Ectodermal cell (in vitro differentiated cells): ENCODE data around the gene ETNPPL.

ENCODE experiments used
- H3K27ac ChIP-seq: 2 replicates; pipeline ENCODE4 v1.7.0; 2013; ENCODE audit warnings: mild to moderate bottlenecking, low read depth, low read length; ENCODE audit not compliant: insufficient read depth, poor library complexity, severe bottlenecking
- H3K27me3 ChIP-seq: 2 replicates; pipeline ENCODE4 v1.7.0; 2013; ENCODE audit warnings: mild to moderate bottlenecking, low read length; ENCODE audit not compliant: insufficient read depth, control insufficient read depth, poor library complexity, severe bottlenecking
- H3K36me3 ChIP-seq: one replicate; pipeline ENCODE4 v1.7.0; 2013; ENCODE audit warnings: low read length; ENCODE audit not compliant: control insufficient read depth, insufficient read depth
- H3K4me1 ChIP-seq: one replicate; pipeline ENCODE4 v1.7.0; 2013; ENCODE audit warnings: low read length; ENCODE audit not compliant: control insufficient read depth, insufficient read depth
- H3K4me3 ChIP-seq: 2 replicates; pipeline ENCODE4 v1.7.0; 2013; ENCODE audit warnings: low read depth, low read length, control low read depth; ENCODE audit not compliant: insufficient read depth
- H3K9me3 ChIP-seq: 2 replicates; pipeline ENCODE4 v1.7.0; 2013; ENCODE audit warnings: mild to moderate bottlenecking, low read length, moderate library complexity; ENCODE audit not compliant: control insufficient read depth
- WGBS, 2 experiments: methylation state at CpG; one replicate each; pipeline ENCODE4 v1.1.7; 2013; ENCODE audit warnings: missing lambda C conversion rate in 2 of 2; 5-methylcytosine and 5-hydroxymethylcytosine counted together

ETNPPL gene

GRCh38 chr4:108787724-108788123, 24.9 kb upstream of the ETNPPL start:
- H3K4me1 ChIP-seq = no peaks in the 10 kb centered on the region
- no peaks in the 10 kb centered on the region for H3K9me3 ChIP-seq
- H3K27me3 ChIP-seq = no peaks in the 10 kb centered on the region
- H3K27ac ChIP-seq = no peak overlapping the region
- 95% methylated on average over 16 of the region's 16 CpGs for WGBS, 2 experiments
- no peaks in the 10 kb centered on the region for H3K36me3 ChIP-seq
- H3K4me3 ChIP-seq = no peak overlapping the region

DNA sequence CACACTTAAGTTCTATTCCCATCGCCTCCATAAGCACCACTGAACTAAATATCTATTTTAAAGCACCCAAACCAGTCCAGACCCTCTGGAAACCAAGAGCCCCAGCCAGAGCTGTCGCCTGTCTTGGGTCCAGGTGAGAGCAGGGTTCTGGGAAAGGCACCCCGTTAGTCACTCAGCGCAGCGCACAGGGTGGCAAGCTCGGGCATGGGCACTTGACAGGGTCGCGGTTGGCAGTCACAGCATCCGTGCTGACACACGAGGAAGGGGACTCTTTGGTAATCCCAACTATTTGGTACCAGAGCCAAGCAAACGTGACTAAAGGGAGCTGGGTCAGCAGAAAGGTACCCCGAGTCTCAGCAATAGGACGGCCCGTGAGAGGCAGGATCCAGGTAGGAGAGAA, 24.3 kb upstream of the ETNPPL start:
- WGBS, 2 experiments = 90% methylated on average over 14 of the region's 14 CpGs
- Histone ChIP-seq H3K4me3 (no peak overlapping the region), H3K9me3 (no peaks in the 10 kb centered on the region), H3K27ac (no peak overlapping the region), H3K36me3 (no peaks in the 10 kb centered on the region), H3K27me3 (no peaks in the 10 kb centered on the region), H3K4me1 (no peaks in the 10 kb centered on the region)

DNA sequence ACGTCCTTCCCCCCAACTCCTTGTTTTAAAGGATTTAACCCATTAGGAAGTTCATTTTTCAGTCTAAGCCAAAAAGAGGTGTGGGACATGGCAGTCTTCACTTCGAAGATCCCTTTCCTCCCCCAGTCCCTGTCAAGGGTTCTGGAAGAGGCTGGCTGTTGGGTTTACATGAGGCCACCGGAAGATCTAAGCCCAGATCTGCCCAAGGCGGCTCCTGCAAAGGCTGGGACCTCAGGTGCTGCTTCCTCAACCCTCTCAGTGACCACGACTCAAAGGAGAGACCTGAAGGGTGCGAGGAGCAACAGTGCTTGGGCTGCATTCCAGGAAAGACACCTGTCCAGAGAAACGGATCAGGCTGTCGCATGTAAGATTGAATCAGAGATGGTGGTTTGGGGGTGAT, 23.5 kb upstream of the ETNPPL start:
- Histone ChIP-seq H3K27me3 (no peaks in the 10 kb centered on the region), H3K9me3 (no peaks in the 10 kb centered on the region), H3K36me3 (no peaks in the 10 kb centered on the region), H3K27ac (no peak overlapping the region), H3K4me1 (no peaks in the 10 kb centered on the region), H3K4me3 (no peak overlapping the region)
- WGBS, 2 experiments = 93 to 95% methylated on average over 8 of the region's 8 CpGs

DNA sequence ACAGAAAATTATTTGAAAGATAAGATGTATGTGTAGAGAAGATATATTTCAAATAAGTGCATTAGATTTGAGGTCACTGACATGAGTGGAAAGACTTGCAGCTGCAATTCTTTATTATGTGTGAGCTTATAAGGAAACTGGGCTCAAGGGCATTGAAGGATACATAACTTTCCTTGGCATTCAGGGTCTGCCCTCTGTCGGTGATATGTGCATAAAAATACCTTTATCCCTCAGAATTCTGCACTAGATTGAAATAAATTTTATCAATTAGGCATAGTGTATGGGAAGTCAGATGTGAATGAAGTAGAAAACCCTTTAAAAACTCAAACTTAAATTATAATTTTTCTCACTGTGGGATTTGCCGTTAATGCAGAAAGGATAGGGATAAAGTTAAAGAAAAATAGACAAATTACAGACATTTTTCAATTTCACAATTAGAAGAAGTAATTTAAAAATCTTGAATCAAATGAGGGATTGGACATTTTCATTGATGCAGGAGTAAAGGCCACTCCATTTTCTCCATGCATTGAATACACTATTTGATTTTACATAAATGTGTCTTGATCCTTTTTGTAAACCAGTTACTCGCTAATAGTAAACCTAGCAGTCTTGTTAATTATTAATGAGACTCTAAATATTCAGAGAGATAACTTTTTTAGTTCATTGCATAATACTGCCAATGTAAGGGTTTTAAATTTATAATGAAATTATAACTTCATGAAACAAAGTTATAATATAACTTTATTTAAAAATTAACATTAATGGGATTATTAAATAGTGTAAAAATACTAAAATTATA, 21.0 kb upstream of the ETNPPL start:
- Histone ChIP-seq H3K4me1 (no peaks in the 10 kb centered on the region), H3K9me3 (no peaks in the 10 kb centered on the region), H3K27ac (no peak overlapping the region), H3K4me3 (no peak overlapping the region), H3K36me3 (no peaks in the 10 kb centered on the region), H3K27me3 (no peaks in the 10 kb centered on the region)
- 50% methylated on average over 1 of the region's 3 CpGs; no CpG with 5 or more reads in 1 of the 2 experiments for WGBS, 2 experiments

- H3K4me1 ChIP-seq = no peaks in the 10 kb centered on the region
- no peak overlapping the region for H3K4me3 ChIP-seq
- H3K27ac ChIP-seq = no peak overlapping the region
- H3K9me3 ChIP-seq = no peaks in the 10 kb centered on the region
- no peaks in the 10 kb centered on the region for H3K36me3 ChIP-seq
- no peaks in the 10 kb centered on the region for H3K27me3 ChIP-seq
These were observed 17.1 kb upstream of the ETNPPL start for GRCh38 chr4:108779958-108780357.

GRCh38 chr4:108777388-108777787, 14.5 kb upstream of the ETNPPL start:
- 98% methylated on average over 2 of the region's 2 CpGs for WGBS, 2 experiments

DNA sequence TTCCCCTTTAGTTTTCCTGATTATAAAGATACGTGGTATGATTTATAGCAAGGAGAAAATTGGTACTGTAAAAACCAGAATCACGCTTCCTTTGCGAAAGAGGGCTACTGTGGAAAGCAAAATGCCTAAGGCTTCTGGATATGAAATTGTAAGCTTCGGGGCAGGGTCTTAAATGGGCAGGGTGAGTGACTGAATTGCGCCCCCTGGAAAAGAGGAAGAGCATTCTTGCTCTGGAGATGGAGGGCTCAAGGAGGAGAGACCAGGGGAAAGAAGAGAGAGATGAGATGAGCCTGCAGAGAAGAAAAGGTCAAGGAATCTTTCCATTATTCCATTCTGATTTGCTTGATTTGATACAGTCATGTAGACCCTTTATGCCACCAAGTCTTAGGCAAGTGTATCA, 13.1 kb upstream of the ETNPPL start:
- Histone ChIP-seq H3K9me3 (no peaks in the 10 kb centered on the region), H3K4me3 (no peak overlapping the region), H3K36me3 (no peaks in the 10 kb centered on the region), H3K27me3 (no peaks in the 10 kb centered on the region), H3K27ac (no peak overlapping the region), H3K4me1 (no peaks in the 10 kb centered on the region)
- WGBS, 2 experiments = 90 to 95% methylated on average over 5 of the region's 5 CpGs

More at GRCh38 chr4:108777388-108777787, 14.5 kb upstream of the ETNPPL start:
- no peaks in the 10 kb centered on the region for H3K27me3 ChIP-seq
- no peaks in the 10 kb centered on the region for H3K9me3 ChIP-seq
- no peak overlapping the region for H3K27ac ChIP-seq
- H3K36me3 ChIP-seq = no peaks in the 10 kb centered on the region
- H3K4me1 ChIP-seq = no peaks in the 10 kb centered on the region
- H3K4me3 ChIP-seq = no peak overlapping the region

DNA sequence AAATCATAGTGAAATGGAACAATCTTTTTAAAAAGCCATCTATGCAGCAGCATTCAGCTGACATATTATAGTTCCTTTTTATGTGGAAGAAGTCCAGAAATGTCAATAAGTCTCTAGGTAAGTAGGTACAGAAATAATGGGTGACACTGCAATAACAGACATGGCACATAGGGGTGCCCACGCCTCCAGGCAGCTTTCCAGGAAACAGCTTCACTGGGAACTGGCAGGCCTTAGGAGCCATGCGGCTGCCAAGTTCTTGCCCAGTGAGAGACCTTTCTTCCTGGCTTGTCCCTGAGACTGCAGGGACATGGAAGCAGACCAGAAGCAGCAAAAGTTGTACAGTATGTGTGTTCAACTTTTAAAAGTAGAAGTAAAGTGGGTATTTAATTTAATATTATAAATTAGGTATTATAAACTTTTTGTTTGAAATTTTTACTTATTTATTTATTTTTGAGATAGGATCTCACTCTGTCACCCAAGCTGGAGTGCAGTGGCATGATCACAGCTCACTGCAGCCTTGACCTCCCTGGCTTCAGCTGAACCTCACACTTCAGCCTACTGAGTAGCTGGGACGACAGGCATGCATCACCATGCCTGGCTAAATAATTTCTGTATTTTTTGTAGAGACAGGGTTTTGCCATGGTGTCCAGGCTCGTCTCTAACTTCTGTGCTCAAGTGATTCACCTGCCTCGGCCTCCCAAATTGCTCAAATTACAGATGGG, 12.1 kb upstream of the ETNPPL start:
- Histone ChIP-seq H3K4me1 (no peaks in the 10 kb centered on the region), H3K27me3 (no peaks in the 10 kb centered on the region), H3K9me3 (no peaks in the 10 kb centered on the region), H3K4me3 (no peak overlapping the region), H3K36me3 (no peaks in the 10 kb centered on the region), H3K27ac (no peak overlapping the region)
- 90 to 95% methylated on average over 5 of the region's 5 CpGs for WGBS, 2 experiments

DNA sequence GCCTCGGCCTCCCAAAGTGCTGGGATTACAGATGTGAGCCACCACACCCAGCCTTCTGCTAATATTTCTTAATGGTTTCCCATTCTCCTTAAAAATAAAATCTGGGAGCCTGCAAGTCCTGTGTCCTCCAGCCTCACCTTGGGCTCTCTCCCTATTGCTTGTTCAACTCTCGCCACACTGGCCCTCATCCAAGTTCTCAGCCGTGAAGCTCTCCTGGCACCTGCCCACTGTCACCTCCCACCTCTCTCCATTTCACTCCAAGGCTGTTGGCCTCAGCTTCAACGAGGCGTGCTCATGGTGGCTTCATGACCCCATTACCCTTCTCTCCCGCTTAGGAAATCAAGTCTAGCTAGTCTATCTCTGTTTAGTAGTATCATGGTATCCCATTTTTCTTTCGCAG, 9.5 kb upstream of the ETNPPL start:
- Histone ChIP-seq H3K4me1 (no peaks in the 10 kb centered on the region), H3K36me3 (no peaks in the 10 kb centered on the region), H3K4me3 (no peak overlapping the region), H3K9me3 (no peaks in the 10 kb centered on the region), H3K27me3 (no peaks in the 10 kb centered on the region), H3K27ac (no peak overlapping the region)
- 91 to 96% methylated on average over 7 of the region's 7 CpGs for WGBS, 2 experiments

DNA sequence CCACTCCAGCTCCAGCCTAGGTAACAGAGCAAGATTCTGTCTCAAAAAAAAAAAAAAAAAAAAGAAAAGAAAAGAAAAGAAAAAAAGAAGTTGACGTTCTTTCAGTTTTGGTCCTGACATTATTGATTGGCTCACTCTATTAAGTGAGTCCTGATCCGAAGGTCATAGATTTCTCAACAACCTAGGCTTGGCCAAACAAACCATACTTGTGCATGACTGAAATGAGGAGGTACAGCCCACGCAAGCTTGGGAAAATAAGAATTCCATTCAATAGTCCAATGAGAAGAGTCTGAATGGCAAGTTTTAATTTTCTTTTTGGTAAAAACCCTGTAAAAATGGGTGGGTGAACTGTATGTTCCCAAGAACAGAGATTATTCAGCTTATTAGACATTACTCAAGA, 3.2 kb upstream of the ETNPPL start:
- Histone ChIP-seq H3K4me3 (no peak overlapping the region), H3K27me3 (peaks cover 24% of the 10 kb centered on the region), H3K4me1 (no peaks in the 10 kb centered on the region), H3K27ac (no peak overlapping the region), H3K36me3 (no peaks in the 10 kb centered on the region), H3K9me3 (no peaks in the 10 kb centered on the region)
- 87 to 93% methylated on average over 3 of the region's 3 CpGs for WGBS, 2 experiments
